HG03457 (cell line): ENCODE measurements around the gene RAB40AL.
"Not testable (repeated sequence)": the region's sequence is repeated elsewhere in the genome, so short reads cannot be mapped to it uniquely, and the experiment has no call there.

Experiments used
- ATAC-seq: cut with Tn5 transposase; IDR thresholded peaks from one replicate; pipeline ENCODE4 v1.9.1; 2021; ENCODE audit warnings: moderate number of reproducible peaks; ENCODE audit not compliant: unreplicated experiment

Gene RAB40AL

GRCh38 chrX:102936972-102937371 is at the start of gene RAB40AL:
Gene RAB40AL (plus strand): TSS chrX:102937272. CDS start chrX:102937319, 47 bp downstream.
- ATAC-seq, result not testable (repeated sequence)

GRCh38 chrX:102887687-102888086 is 49.4 kb upstream of the RAB40AL start:
- ATAC-seq, result no peak

DNA sequence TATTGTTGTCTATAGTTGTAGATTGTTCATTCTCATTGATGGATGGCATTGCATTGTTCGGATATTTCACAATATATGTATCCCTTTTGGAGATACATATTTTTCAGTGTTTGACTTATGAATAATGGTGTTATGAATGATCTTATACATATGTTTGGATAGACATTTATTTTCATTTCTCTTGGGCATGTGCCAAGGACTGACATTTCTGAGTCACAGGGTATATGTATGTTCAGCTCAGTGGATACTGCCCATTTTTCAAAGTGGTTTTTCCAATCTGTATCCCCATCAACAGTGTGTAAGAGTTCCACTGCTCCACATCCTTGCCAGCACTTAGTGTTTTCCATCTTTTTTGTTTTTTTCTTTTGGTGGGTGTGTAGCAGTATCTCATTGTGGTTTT is 45.0 kb upstream of the RAB40AL start:
- ATAC-seq, result no peak

GRCh38 chrX:102899940-102900916 is 36.8 kb upstream of the RAB40AL start:
- peak; percentile 71 for ATAC-seq

DNA sequence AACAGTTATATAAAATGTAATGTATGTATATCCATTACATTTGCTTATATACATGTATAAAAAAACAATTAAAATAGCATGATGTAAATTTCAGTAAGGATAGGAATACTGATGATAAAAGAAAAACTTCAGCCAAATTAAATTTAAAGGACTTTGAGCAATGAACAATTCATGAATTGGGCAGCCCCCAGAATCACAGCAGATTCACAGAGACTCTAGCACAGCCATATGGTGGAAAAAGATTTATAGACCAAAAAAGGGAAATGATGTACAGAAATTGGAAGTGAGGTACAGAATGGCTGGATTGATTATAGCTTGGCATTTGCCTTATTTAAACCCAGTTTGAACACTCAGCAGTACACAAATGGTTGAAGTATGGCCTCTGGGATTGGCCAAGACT is 34.7 kb upstream of the RAB40AL start:
- ATAC-seq, result no peak

DNA sequence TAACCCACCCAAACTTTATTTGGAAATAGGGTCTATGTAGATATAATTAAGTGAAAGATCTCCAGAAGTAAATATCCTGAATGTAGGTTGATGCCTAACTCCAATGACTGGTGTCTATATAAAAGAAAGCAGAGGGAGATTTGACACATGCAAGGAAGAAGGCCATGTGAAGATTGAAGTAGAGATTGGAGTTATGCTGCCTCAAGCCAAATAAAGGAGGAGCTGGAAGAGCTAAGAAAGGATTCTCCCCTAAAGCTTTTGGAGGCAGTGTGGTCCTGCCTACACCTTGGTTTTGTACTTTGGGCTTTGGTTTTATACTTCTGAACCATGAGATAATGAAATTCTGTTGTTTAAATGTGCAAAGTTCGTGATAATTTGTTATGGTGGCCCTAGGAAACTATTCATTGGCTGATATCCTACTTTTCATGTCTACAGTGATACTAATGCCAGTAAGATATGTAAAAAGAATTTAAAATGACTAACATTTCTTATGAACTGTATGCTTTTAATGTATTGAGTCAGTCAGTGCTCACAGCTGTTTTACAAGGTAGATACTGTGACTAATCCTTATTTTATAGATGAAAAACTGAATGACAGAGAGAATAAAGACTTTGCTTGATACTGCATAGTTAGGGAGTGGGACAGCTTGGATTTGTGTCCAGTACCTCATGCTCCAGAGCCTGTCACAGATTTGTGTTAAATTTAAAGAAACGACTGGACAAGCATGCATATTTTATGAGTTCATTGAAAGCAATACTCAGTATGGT is 5.9 kb upstream of the RAB40AL start:
- ATAC-seq, result no peak

DNA sequence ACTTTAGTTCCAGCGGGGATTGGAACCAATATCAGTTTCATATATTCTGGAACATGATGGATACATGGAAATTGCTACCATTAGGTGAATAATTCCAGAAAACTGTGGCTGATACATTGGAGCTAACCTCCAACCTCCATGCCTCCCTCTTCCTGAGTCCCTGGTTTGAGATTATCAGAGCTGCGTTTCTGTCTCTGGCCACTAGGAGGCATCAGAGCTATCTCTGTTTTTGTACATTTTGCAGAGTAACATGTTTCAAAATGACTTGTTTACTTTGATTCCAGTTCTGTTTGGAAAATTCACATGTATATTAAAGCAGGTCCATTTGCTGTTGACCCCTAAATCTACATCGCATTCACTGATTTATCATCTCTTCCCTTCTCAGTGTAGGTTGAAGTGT is 2.4 kb upstream of the RAB40AL start:
- ATAC-seq, result no peak

DNA sequence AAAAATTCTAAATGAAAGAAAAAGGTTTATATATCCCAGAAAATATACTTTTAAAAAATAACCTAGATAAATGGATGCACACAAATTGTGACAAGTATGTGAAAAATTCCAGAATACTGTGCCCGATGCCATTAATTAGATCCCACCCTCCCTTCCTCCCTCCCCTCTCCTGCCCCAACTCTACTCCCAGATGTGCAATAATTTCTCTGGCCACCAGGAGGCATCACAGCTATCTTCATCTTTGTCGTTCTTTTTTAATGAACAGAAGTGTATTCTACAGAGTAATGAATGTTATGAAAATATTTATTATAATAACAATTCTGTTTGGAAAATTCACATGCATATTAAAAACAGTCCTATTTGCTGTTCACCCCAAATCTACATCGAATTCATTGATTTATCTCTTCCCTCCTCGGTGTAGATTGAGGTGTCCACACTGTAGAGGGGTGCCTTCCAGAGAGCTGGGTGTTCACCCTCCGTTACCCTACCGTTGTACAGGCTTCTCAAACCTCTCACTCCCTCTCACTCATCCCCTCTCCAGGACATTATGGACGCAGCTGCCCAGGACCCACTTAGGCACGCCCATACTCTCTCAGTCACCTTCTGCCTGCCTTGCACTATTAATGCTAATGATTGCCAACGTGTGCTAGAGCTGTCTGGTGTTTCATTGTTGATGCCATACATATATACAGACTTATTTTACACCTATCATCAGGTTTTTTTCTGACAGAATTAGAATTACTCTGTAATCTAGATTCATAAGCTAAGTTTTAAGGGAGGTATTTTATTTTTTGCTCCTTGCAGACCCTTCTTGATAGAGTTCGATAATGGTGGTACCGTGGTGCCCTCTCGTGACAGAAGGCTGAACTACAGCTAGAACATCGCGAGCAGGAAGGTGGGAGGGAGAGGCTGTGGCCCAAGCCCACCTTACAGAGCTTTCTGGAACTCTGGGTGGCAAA is 14.1 kb downstream of the RAB40AL start:
- no peak for ATAC-seq

DNA sequence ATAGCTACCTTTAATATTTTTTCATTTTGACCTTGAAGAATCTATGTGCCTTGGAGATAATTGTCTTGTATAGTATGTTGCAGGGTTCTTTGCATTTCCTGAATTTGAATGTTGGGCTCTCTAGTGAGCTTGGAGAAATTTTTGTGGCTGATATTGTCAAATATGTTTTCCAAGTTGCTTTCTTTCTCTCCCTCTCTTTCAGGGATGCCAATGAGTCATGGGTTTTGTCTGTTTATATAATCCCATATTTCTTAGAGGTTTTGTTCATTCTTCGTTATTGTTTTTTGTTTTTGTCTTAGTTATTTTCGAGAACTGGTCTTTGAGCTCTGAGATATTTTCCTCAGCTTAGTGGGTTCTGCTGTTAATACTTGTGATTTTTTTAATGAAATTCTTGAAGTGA is 20.7 kb downstream of the RAB40AL start:
- ATAC-seq, result no peak

GRCh38 chrX:102958794-102959193 is 21.7 kb downstream of the RAB40AL start:
- no peak for ATAC-seq

DNA sequence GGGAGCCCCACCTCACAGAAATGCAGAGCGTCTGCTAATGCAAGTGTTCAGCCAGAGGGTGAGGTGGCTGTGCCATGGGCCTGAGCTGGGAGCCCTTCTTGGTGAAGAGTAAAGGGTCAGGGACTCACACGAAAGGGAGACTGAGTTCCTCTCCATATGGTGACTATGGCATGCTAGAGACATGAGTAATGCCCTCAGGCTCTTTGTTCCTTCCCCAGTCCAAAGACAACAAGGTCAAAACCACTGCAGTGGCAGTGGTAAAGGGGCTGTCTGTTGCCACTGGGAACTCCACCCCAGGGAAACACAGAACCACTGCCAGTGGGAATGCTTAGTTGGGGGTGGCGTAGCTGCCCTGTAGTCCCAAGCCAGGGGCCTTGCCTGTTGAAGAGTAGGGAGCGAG is 22.4 kb downstream of the RAB40AL start:
- no peak for ATAC-seq

- no peak for ATAC-seq
Observed at GRCh38 chrX:102963955-102964354, 26.9 kb downstream of the RAB40AL start.

GRCh38 chrX:102964940-102965339 is 27.9 kb downstream of the RAB40AL start:
- ATAC-seq, result no peak

- ATAC-seq, result no peak
Observed at GRCh38 chrX:102966701-102967100, 29.6 kb downstream of the RAB40AL start.

DNA sequence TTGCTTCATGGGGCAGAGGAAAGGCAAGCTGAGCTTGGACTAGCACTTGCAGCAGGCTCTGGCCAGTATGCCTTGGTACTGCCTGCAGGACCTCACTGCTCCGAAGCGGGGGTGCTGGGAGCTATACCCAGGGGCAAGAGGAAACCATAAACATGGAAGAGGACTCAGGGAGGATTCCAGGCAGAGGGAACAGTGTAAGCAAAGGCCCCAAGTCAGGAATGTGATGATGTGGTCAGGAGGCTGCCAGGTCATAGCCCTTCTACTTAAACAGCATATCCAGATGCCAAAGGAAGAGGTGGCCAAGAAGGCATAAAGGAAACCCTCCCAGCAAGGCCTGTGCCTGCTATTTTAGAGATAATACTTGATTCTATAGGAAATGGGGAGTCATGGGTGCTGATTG is 31.1 kb downstream of the RAB40AL start:
- ATAC-seq, result no peak

- ATAC-seq, result not testable (repeated sequence)
Observed at GRCh38 chrX:102971536-102971935, 34.5 kb downstream of the RAB40AL start.

DNA sequence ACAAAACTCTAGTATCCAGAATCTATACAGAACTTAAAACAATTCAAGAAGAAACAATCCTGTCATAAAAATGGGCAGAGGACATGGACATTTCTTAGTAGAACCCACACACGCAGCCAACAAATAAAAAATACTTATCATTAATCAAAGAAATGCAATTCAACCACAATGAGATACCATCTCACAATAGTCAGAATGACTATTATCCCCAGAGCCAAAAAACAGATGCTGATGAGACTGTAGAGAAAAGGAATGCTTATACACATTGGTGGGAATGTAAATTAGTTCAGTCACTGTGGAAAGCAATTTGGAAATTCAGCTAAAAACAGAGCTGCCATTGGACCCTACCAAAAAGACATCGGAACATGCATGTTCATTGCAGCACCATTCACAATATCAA is 37.9 kb downstream of the RAB40AL start:
- no peak for ATAC-seq

DNA sequence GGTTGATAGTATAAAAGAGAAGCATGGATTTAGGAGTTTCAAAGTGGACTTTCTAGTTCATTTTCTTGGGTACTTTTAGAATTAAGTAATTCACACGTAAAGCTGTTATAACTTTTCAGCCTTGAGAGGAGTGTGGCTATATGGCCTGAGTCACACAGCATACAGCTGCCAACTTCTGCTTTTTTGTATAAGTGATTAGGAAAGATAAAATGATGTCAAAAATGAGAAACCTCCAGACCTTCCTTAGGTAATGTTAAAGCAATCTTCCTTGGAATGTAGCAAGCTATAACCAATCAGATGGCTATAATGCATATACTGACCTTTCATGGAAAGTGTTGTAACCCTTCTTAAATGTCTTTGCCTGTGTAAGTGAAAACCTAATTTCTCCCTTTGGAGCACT is 39.2 kb downstream of the RAB40AL start:
- ATAC-seq, result no peak

GRCh38 chrX:102976793-102977495 is 39.9 kb downstream of the RAB40AL start:
- no peak for ATAC-seq

DNA sequence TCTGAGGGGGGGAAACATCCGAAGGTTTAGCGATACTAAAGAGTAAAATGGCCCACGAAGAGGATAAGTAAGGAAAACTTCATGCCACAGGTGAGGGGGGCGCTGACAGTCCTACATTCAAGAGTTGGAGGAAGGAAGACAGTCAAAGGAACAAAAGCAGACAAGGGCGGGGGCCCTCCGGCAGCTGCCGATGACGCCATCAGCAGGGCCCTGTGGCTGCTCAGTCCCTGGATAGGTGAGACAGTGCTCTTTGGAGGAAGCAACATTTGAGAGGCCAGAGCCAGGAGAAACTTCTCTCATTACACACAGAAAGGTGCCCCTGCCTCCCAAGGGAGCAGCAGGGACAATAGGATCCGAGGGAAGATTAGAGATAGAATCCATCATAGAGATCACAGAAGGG is 41.5 kb downstream of the RAB40AL start:
- ATAC-seq, result no peak
